OCI-LY7 (cell line): ENCODE results near the gene SAPCD1. TPM values are rescaled to one million over a fixed set of nuclear protein-coding genes. Genes with fewer than 3 reads are reported as not detected.

ENCODE experiments used
- BruUV-seq: library from RNA; stranded (reverse); fragments of 400-500 nt; replicated peaks from 2 replicates; lab custom pipeline; 2021; lab: Mats Ljungman, UMichigan
- CTCF ChIA-PET: fragments of 300-600 bp; sonication (Branson Sonifier 250); formaldehyde crosslinking; loops from one replicate; lab custom pipeline; 2022; ENCODE audit warnings: antibody characterized with exemption; ENCODE audit not compliant: unreplicated experiment; lab: Charles Lee
- POLR2A ChIA-PET: fragments of 300-600 bp; sonication (Branson Sonifier 250); formaldehyde crosslinking; loops from one replicate; lab custom pipeline; 2022; ENCODE audit warnings: antibody characterized with exemption; lab: Charles Lee
- DNase-seq: peaks from one replicate; pipeline ENCODE4 v3.0.0-alpha.2; 2015; ENCODE audit warnings: low spot score
- H2AFZ ChIP-seq: fragments of 200-600 bp; sonication (generic), shearing (Covaris generic); 2 replicates; pipeline ENCODE4 v1.6.1; 2014; ENCODE audit warnings: mild to moderate bottlenecking, antibody characterized with exemption, low read length, moderate library complexity
- H3K27ac ChIP-seq: fragments of 200-600 bp; sonication (generic); 2 replicates; pipeline ENCODE4 v1.5.1; 2014; ENCODE audit warnings: mixed run types, low read depth, mild to moderate bottlenecking, moderate library complexity, low read length, inconsistent platforms; ENCODE audit not compliant: poor library complexity, severe bottlenecking
- H3K36me3 ChIP-seq: fragments of 200-600 bp; sonication (generic); 2 replicates; pipeline ENCODE4 v1.6.1; 2014; ENCODE audit warnings: mild to moderate bottlenecking, antibody characterized with exemption, low read length, moderate library complexity, mixed read lengths; ENCODE audit not compliant: insufficient read depth
- H3K4me1 ChIP-seq: fragments of 200-600 bp; sonication (generic); 2 replicates; pipeline ENCODE4 v1.5.1; 2014; ENCODE audit warnings: mild to moderate bottlenecking, low read length; ENCODE audit not compliant: insufficient read depth, poor library complexity, severe bottlenecking
- H3K4me2 ChIP-seq: fragments of 200-600 bp; sonication (generic); 2 replicates; pipeline ENCODE4 v1.6.1; 2014; ENCODE audit warnings: mild to moderate bottlenecking, low read length
- H3K4me3 ChIP-seq: fragments of 200-600 bp; sonication (generic); 2 replicates; pipeline ENCODE4 v1.5.1; 2014; ENCODE audit warnings: mild to moderate bottlenecking, low read depth, low read length; ENCODE audit not compliant: poor library complexity, severe bottlenecking
- H3K79me2 ChIP-seq: fragments of 200-600 bp; sonication (generic); 2 replicates; pipeline ENCODE4 v1.6.1; 2016; ENCODE audit warnings: low read depth, mild to moderate bottlenecking, low read length, moderate library complexity, mixed read lengths; ENCODE audit not compliant: insufficient read depth
- H3K9me2 ChIP-seq: fragments of 200-600 bp; sonication (generic); 2 replicates; pipeline ENCODE4 v1.6.1; 2016; ENCODE audit warnings: mild to moderate bottlenecking, low read length, mixed read lengths; ENCODE audit not compliant: insufficient read depth
- H3K9me3 ChIP-seq: fragments of 200-600 bp; sonication (generic); 2 replicates; pipeline ENCODE4 v1.6.1; 2014; ENCODE audit warnings: mild to moderate bottlenecking, mixed run types, low read length, mixed read lengths
- H4K20me1 ChIP-seq: fragments of 200-600 bp; sonication (generic); 2 replicates; pipeline ENCODE4 v1.6.1; 2014; ENCODE audit warnings: mild to moderate bottlenecking, antibody characterized with exemption, low read length, moderate library complexity, mixed read lengths; ENCODE audit not compliant: insufficient read depth
- CTCF ChIP-seq: fragments of 200-600 bp; sonication (generic); conservative IDR thresholded peaks from 2 replicates; pipeline ENCODE4 v1.5.1; 2014; ENCODE audit warnings: mild to moderate bottlenecking, antibody characterized with exemption, low read length, moderate library complexity, mixed read lengths
- EZH2phosphoT487 ChIP-seq: fragments of 200-600 bp; sonication (generic); IDR thresholded peaks from 2 replicates; pipeline ENCODE4 v1.6.1; 2018; ENCODE audit warnings: low read depth, borderline replicate concordance, mild to moderate bottlenecking, mixed run types, antibody characterized with exemption, low read length, moderate library complexity, mixed read lengths
- intact Hi-C: fragments of 100-400 bp; cut with micrococcal nuclease; formaldehyde crosslinking; loops from one replicate; pipeline ENCODE4 v1.10.0; 2022; ENCODE audit not compliant: unreplicated experiment
- total RNA-seq, 2 experiments: library from RNA; depleted of rRNA in 1 of 2; stranded (reverse); fragments of >200 nt in 1 of 2; shearing (Covaris generic) in 1 of 2; gene quantifications; 2 replicates each; pipeline ENCODE4 v1.2.3, GENCODE V29; 2014 to 2022

The SAPCD1 gene
- total RNA-seq, 2 experiments from 2014 or later = 31.3 to 53.5 TPM

- Histone ChIP-seq H3K4me2 (no peak overlapping the region), H4K20me1 (no peaks in the 10 kb centered on the region), H3K4me1 (peaks cover 10% of the 10 kb centered on the region), H2AFZ (no peak overlapping the region), H3K79me2 (no peaks in the 10 kb centered on the region), H3K4me3 (no peak overlapping the region), H3K36me3 (no peaks in the 10 kb centered on the region), H3K9me3 (no peaks in the 10 kb centered on the region), H3K9me2 (no peaks in the 10 kb centered on the region), H3K27ac (no peak overlapping the region)
- CTCF ChIA-PET = interaction anchor here (0.5 kb wide), 1 partner anchor 121 kb away, joined by 7 read pairs; no protein-coding TSS in a partner anchor
- BruUV-seq = no TSS peak
- TF ChIP-seq EZH2phosphoT487 (no peak), CTCF (no peak)
- no peak for DNase-seq
- intact Hi-C loops = no loop called here
- POLR2A ChIA-PET = interaction anchor here (0.5 to 1.7 kb wide), 5 partner anchors 11 to 24 kb away, joined by 3 to 7 read pairs (median 3); no protein-coding TSS in a partner anchor
These were observed 48.3 kb upstream of the SAPCD1 start for GRCh38 chr6:31713991-31714684.

GRCh38 chr6:31715022-31715958, 47.2 kb upstream of the SAPCD1 start, which contains the start of gene LY6G6D:
Gene LY6G6D, plus strand, starts transcription at chr6:31715348. Its CDS starts 8 bp downstream, at chr6:31715356.
- H3K4me2 ChIP-seq = no peak within 1 kb of the TSS

More at GRCh38 chr6:31715022-31715958, 47.2 kb upstream of the SAPCD1 start, which contains the start of gene LY6G6D:
- BruUV-seq = no TSS peak
- Histone ChIP-seq H3K79me2 (no peaks in the 10 kb centered on the region), H3K9me3 (no peaks in the 10 kb centered on the region), H3K27ac (no peak within 1 kb of the TSS), H4K20me1 (no peaks in the 10 kb centered on the region), H3K36me3 (no peaks in the 10 kb centered on the region), H3K4me3 (no peak within 1 kb of the TSS), H3K9me2 (no peaks in the 10 kb centered on the region), H3K4me1 (peaks cover 9% of the 10 kb centered on the region), H2AFZ (no peak within 1 kb of the TSS)
- intact Hi-C loops = no loop called here
- TF ChIP-seq EZH2phosphoT487 (no peak), CTCF (no peak)
- DNase-seq = no peak
- ChIA-PET POLR2A (interaction anchor here (1.0 to 1.7 kb wide), 2 partner anchors 10 to 25 kb away, joined by 3 to 7 read pairs; no protein-coding TSS in a partner anchor), CTCF (no interaction called here)
